GM19438 (cell line): ENCODE data around the gene GCNT1.
"Not testable (repeated sequence)": the region's sequence is repeated elsewhere in the genome, so short reads cannot be mapped to it uniquely, and the experiment has no call there.

ENCODE experiments used
- ATAC-seq: cut with Tn5 transposase; IDR thresholded peaks from one replicate; pipeline ENCODE4 v1.9.1; 2021; ENCODE audit warnings: low read depth; ENCODE audit not compliant: unreplicated experiment

Gene GCNT1

DNA sequence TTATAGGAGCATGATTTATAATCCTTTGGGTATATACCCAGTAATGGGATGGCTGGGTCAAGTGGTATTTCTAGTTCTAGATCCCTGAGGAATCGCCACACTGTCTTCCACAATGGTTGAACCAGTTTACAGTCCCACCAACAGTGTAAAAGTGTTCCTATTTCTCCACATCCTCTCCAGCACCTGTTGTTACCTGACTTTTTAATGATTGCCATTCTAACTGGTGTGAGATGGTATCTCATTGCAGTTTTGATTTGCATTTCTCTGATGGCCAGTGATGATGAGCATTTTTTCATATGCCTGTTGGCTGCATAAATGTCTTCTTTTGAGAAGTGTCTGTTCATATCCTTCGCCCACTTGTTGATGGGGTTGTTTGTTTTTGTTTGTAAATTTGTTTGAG is 20.4 kb downstream of the GCNT1 start:
- not testable (repeated sequence) for ATAC-seq

DNA sequence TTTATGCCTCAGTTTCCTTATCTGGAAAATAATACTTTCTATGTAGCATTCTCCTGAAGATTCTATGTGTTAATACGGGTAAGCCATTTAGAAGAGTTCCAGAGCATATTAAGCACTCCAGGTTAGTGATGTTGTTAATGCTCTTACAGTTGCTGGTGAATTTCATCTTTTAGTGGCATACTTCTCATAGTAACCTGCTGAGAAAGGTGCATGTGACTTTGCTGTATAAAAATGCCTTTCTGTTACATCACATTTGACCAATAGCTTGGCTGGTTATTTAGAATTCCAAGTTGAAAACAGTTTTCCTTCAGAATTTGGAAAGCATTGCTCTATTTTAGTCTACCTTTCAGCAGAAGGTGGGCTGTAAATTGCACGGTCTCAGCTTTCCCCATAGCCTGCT is 27.2 kb downstream of the GCNT1 start:
- no peak for ATAC-seq

DNA sequence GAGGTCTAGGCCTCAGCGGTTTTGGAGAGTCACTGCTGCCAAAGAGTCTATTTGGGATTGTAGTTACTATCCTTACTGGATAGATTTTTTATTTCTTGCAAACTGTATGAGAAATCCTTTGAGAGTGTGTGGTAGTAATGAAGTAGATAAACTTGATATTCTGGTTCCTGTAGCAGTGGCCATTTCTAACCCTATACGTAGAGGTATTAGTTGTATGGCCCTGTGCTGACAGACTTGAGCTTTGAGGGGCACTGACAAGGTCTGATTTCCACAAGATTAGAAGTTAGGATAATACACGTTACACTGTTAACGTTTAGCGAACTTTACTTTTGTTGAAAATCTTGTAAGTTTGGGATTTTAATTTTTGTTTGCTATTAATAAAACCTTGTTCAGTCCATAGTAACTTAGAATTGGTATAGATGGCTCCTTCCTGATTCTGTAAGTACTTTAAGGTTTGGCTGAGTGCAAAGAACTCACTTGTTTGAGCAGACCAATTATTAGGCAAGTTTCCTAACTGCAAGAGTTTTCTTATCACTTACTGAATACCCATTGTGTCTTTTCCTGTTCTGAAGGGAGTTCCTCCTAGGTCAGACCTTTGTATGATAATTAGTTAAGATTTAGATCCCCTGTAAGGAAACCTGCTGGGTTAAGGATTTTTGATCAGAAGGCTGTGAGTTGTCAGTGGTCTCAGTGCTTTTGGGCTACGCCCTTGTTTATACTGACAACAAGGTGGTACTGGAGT is 31.4 kb downstream of the GCNT1 start:
- no peak for ATAC-seq

DNA sequence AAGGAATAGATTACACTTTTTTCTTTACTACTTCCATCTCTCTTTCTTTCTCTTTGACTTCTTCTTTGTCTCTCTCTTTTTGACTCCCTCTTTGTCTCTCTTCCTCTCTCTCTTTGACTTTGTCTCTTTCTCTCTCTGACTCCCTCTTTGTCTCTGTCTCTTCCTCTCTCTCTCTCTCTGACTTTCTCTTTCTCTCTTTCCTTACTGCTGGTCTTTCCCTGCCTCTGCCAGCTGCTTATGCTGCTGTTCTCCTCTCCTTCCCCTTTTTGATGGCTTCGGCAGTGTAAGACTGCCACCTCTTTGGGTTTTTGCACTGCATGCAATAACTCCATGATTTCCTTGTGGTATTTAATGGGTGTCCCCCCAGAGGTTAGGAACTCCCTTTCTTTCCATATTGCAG is 32.1 kb downstream of the GCNT1 start:
- ATAC-seq = not testable (repeated sequence)

DNA sequence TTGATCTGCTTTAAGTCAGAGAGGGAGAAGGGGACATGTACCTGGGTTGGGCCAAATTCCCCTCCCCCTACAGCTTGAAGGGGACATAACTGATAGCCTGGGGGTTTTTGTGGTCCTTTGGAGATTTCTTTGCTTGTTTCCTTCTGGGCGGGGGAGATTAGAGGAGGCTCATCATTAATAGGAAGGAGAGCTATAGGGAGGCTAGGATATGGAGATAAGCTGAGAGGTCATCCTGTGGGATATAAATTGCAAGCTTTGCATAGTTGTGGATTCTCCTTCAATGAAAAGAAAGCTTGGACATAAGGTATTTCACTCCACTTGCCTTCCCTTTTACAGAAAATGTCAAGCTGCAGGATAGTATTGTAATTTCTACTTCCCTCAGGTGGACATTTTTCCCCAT is 34.5 kb downstream of the GCNT1 start:
- not testable (repeated sequence) for ATAC-seq

DNA sequence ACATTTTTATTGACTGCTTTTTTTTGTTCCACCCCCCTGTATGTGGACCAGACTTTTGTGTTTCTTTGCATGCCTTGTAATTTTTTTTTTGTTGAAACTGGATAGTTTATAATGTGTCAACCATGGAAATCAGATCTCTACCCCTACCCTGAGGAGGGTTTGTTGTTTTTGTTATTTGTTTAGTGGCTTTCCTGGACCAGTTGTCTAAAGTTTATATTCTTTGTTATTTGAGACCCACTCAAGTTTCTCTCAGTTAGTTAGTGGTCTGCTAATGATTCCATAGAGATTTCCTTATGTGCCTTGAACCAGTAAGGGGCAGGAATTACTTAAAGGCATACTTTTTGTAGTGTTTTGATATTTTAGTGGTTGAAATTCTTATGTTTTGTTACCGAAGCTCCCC is 41.1 kb downstream of the GCNT1 start:
- no peak for ATAC-seq

DNA sequence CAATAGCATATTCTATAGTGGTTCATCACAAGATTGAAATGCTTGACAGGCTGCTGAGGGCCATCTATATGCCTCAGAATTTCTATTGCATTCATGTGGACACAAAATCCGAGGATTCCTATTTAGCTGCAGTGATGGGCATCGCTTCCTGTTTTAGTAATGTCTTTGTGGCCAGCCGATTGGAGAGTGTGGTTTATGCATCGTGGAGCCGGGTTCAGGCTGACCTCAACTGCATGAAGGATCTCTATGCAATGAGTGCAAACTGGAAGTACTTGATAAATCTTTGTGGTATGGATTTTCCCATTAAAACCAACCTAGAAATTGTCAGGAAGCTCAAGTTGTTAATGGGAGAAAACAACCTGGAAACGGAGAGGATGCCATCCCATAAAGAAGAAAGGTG is 43.8 kb downstream of the GCNT1 start:
- ATAC-seq = no peak

DNA sequence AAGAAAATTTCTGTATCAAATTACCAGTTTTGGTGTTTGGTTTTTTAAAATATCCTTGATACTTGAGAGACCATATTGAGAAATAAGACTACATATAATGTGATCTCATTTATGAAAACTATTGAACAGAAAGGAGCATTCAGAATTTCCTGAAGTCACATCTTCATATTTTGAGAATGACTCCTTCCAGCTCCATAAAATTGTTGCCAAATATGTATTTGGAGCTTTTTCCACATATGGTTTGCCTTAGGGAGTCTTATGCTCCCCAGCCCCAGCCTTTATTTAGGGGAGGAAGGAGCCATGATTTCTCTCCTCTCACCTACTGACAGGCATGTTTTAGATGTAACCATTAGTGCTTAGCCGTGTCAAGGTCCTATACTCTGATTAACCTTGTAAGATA is 51.1 kb downstream of the GCNT1 start:
- ATAC-seq = no peak

DNA sequence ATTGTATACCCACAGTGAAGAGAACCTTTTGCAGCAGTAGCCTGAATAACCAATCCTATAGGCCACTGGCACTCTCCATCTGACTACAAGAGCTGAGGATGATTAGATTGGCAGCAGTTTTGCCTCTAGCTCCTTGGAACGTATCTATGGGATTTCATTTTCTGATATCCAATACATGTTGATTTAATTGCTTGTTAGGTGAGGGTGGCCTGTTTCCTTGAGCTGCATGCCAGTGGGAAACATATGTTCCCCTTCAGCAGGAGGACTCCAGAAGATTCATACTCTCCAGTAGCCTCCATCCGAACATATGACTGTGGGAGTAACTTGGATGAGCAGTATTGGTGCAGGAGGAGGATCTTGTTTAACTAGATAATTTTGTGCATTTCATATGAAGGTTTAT is 51.5 kb downstream of the GCNT1 start:
- ATAC-seq = no peak

DNA sequence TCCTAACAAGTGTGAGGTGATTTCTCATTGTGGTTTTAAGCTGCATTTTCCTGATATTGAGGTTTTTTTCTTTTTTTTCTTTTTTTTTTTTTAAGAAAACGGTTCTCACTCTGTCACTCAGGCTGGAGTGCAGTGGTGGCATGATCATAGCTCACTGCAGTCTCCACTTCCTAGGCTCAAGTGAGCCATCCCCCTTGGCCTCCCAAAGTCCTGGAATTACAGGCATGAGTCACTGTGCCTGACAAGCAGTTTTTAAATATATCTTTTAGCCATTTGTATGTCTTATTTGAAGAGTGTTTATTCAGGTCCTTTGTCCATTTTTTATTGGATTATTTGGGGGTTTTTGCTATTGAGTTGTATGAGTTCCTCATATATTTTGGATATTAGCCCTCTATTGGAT is 53.8 kb downstream of the GCNT1 start:
- ATAC-seq = no peak

DNA sequence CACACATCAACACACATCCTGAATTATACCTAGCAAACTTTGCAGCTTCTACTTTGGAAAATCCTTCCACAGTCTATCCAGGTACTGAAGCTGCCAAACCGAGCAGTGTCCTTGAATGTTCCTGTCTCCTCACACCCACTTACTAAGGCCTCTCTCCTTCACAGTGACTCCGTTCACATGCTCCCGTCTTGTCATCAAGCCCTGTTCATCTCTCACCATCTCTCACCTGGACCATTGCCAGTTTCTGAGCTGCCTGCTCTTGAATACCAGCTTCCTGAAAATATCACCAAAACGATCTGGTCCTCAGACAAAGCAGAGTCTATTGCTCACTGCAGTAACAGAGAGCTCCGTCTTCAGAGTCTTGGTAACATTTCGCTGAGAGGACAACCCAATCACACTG is 57.4 kb downstream of the GCNT1 start:
- no peak for ATAC-seq

DNA sequence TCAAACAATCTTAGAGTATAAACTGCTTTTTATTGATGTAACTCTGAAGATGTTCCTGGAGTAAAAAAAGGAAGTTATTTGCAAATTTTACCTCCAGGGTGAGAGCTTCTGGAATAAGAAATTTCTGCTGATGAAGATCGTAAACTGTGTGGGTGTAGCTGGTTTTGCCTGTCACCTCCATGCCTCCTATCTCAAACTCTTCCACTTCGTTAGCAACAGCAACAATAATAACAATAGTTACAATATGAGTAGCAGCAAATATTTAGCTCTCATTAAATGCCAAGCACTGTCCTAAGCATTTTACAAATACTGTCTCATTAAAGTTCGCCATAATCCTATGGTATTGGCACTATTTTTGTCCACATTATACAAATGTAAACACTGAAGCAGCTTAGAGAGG is 57.9 kb downstream of the GCNT1 start:
- ATAC-seq = no peak

DNA sequence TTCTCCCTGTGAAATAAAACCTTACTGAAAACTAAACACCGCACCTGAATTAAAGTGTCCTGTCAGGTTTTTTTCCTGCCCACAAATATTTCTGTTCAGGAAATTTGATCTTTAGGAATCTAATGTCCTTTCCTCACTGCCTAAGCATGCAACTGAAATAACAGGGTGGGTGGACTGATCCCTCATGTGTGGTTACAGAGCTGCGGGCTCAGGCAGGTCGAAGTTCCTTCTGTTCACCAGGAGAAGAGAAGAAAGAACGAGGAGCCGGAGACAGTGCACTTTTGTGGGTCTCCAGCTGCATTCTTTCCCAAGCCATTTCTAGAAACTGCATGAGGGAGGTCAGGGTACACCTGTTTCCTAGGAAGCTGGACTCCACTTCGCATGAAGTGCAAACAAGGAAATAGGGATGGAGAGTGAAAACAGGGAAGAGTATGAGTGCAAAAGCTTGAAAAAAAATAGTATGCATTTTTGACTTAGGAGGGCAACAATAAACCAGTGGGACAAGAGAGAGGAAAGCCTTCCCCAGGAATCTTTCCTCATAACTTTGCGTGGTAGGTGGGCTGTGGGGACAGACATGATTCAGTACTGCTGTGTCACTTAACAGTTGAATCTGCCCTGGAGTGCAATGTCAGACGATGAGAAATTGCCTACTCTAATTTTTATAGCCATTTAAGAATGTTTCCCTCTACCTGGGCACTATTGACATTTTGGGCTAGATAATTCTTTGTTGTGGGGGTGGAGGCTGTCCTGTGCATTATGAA is 60.3 kb downstream of the GCNT1 start:
- no peak for ATAC-seq

DNA sequence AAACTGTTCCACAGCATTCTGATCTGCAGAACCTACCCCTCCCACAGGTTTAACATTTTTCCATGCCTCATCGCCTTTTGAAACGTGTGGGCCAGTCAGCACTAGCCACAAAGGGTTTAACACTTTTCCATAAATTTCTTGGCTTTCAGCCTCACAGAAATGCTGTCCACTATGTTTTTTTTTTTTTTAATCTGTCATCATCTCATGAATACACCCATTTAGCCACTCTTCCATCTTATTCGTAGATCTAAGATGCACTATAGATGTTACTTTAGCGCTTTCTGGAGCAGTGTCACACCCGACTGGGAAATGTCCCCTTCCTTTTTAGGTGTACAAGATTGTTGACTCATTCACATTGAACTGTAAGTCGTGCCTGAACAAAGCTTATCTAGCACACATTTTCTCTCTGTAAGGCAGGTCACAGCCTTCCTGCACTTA is 62.3 kb downstream of the GCNT1 start:
- ATAC-seq = no peak

DNA sequence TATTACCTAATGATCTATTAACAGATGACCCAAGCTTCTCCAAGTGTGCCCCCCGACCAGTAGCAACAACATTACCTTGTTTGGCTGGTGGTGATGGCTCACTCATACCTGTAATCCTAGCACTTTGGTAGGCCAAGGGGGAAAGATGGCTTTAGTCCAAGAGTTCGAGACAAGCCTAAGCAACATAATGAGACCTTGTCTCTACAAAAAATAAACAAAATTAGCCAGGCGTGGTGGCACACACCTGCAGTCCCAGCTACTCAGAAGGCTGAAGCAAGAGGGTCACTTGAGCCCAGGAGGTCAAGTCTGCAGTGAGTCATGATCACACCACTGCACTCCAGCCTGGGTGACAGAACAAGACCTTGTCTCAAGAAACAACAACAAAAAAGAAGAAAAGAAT is 62.9 kb downstream of the GCNT1 start:
- no peak for ATAC-seq

DNA sequence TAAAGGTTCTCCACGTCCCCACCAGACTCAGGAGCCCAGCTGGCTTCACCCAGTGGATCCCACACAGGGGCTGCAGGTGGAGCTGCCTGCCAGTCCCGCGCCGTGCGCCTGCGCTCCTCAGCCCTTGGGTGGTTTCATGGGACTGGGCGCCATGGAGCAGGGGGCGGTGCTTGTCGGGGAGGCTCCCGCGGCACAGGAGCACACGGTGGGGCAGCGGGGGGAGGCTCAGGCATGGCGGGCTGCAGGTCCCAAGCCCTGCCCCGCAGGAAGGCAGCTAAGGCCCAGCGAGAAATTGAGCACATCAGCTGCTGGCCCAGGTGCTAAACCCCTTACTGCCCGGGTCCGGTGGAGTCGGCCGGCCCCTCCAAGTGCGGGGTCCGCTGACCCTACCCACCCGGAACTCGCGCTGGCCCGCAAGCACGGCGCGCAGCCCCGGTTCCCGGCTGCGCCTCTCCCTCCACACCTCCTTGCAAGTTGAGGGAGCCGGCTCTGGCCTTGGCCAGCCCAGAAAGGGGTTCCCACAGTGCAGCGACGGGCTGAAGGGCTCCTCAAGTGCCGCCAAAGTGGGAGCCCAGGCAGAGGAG is 64.7 kb downstream of the GCNT1 start:
- ATAC-seq = not testable (repeated sequence)

DNA sequence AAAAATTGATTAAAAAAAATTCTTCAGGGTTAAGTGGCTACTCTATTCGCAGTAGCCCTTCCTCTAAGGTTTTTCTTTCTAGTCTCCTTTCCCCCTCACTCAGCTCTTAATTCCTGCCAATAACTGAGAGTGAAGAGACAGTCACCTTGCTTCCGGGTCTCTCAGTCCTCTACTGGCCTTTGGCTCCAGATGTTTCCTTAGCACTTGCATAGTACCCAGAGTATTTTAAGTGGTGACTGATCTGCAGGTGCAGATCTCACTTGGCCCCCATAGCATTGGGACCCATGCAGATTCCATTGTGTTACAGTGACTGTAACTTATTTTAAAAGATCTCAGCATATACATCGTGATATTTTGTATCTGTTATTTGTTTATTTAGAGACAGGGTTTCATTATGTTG is 66.2 kb downstream of the GCNT1 start:
- no peak for ATAC-seq

DNA sequence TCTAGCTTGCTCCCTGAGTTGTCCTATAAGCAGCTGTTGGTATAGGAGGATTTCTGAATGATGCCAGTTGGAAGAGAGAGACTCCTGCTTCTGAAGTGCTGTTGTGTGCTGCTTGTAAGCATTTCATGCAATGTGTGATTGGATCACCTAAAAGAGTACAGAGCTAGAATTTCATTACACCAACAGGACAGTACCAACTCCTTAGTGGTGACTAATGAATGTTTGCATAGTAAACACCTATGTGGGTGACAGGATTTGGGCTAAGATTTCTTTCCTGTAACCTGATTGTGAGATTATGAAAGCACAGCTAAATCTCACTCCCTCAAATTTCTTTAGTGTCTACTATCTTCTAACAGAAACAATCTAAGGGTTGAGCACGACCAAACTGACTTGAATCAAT is 67.0 kb downstream of the GCNT1 start:
- no peak for ATAC-seq

DNA sequence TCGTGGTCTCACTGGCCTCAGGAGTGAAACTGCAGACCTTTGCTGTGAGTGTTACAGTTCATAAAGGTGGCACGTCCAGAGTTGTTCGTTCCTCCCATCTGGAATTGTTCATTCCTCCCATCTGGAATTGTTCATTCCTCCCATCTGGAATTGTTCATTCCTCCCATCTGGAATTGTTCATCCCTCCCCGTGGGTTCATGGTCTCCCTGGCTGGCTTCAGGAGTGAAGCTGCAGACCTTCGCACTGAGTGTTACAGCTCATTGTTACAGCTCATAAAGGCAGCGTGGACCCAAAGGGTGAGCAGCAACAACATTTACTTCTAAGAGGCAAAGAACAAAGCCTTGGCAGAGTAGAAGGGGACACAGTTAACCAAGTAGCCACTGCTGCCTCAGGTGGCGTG is 69.1 kb downstream of the GCNT1 start:
- no peak for ATAC-seq

DNA sequence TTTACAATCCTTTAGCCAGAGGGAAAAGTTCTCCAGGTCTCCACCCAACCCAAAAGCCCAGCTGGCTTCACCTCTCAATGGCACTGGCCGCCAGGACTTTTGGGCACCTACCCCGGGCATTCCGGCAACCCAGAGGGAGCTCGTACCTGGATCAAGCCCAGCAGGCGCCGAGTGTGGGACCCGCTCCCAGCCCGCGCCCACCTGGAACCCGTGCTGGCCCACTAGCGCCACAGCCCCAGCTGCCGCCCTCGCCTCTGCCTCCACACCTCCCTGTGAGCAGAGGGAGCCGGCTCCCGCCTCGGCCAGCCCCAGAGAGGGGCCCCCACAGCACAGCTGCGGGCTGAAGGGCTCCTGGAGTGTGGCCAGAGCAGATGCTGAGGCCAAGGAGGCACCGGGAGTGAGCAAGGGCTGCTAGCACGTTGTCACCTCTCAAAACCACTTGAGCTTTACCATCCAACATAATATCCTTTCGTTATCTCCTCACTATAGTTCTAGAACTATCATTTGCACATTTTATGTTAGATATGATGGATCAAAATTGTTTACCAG is 69.7 kb downstream of the GCNT1 start:
- no peak for ATAC-seq

DNA sequence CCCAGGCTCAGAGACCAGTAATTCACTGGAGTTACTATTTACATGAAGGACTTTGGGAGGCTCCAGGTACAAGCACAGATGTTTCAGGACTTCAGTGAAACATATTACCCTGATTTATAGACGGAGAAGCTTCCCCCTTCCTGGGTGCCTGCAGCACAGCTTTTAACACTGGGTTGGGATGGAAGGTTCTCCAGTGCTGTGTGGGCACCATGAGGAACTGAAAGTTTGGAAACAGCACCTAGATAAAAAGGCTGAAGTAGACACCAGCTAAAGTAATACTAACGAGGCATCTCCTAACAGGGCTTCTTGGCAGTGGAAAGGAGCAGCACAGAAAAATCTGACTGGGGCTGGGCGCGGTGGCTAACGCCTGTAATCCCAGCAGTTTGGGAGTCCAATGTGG is 70.7 kb downstream of the GCNT1 start:
- ATAC-seq = no peak
